IgD-negative memory B cell (primary cell): ENCODE results near the gene ANOS1. TPM values are rescaled to one million over a fixed set of nuclear protein-coding genes. Genes with fewer than 3 reads are reported as not detected.
"Not testable (repeated sequence)": the region's sequence is repeated elsewhere in the genome, so short reads cannot be mapped to it uniquely, and the experiment has no call there.

Experiments
- H3K27ac Mint-ChIP-seq, 3 donors: one replicate each; pipeline ENCODE4 v1.8.0; 2020 to 2022; ENCODE audit warnings: mild to moderate bottlenecking in 3 of 3, mixed read lengths in 3 of 3, moderate library complexity in 1 of 3
- H3K27me3 Mint-ChIP-seq: one replicate; pipeline ENCODE4 v1.8.0; 2021; ENCODE audit warnings: mixed read lengths
- H3K36me3 Mint-ChIP-seq: one replicate; pipeline ENCODE4 v1.8.0; 2020; ENCODE audit warnings: mild to moderate bottlenecking, mixed read lengths
- H3K4me1 Mint-ChIP-seq, 3 donors: one replicate each; pipeline ENCODE4 v1.8.0; 2020 to 2022; ENCODE audit warnings: mixed read lengths in 3 of 3, mild to moderate bottlenecking in 1 of 3
- H3K4me3 Mint-ChIP-seq, 4 donors: one replicate each; pipeline ENCODE4 v1.8.0; 2020 to 2022; ENCODE audit warnings: mild to moderate bottlenecking in 4 of 4, mixed read lengths in 4 of 4, moderate library complexity in 3 of 4
- H3K9me3 Mint-ChIP-seq, 3 donors: one replicate each; pipeline ENCODE4 v1.8.0; 2020 to 2021; ENCODE audit warnings: mixed read lengths in 3 of 3, mild to moderate bottlenecking in 1 of 3
- polyA plus RNA-seq: library from polyadenylated mRNA; unstranded; fragments of 300-500 nt; fragmentation: Illumina TruSeq; gene quantifications from one replicate; pipeline ENCODE4 v1.2.3, GENCODE V29; 2021

The ANOS1 gene
- polyA plus RNA-seq, 1 donor from 2014 or later: not detected

GRCh38 chrX:8495036-8495435 is 236.9 kb downstream of the ANOS1 start:
- not testable (repeated sequence) for H3K27me3 Mint-ChIP-seq, H3K4me3 Mint-ChIP-seq, H3K27ac Mint-ChIP-seq, H3K4me1 Mint-ChIP-seq, H3K36me3 Mint-ChIP-seq, H3K9me3 Mint-ChIP-seq

- Mint-ChIP-seq H3K36me3 (no peaks in the 10 kb centered on the region), H3K4me3 (no peak overlapping the region), H3K27me3 (no peaks in the 10 kb centered on the region), H3K27ac (no peak overlapping the region), H3K4me1 (no peaks in the 10 kb centered on the region), H3K9me3 (peaks cover 0 to 6% (median 2%) of the 10 kb centered on the region in 3 donors)
Measured at GRCh38 chrX:8484360-8484949, 247.5 kb downstream of the ANOS1 start.

Other genes with a start within 250 kb of the ANOS1 start
- not detected for gene FAM9A, start 69.2 kb upstream of the ANOS1 start, polyA plus RNA-seq